GM10266 (cell line): ENCODE measurements around the gene RAET1G.

Source experiments
- DNase-seq: peaks from one replicate; pipeline ENCODE4 v3.0.0; 2012; ENCODE audit errors: extremely low spot score
- CTCF ChIP-seq: IDR thresholded peaks from 2 replicates; pipeline ENCODE4 v1.5.1; 2012; ENCODE audit warnings: mild to moderate bottlenecking, low read depth; ENCODE audit not compliant: control insufficient read depth, insufficient read depth; ENCODE audit errors: missing control alignments

The RAET1G gene

GRCh38 chr6:149871182-149871581 lies 51.7 kb downstream of the RAET1G start:
- TF ChIP-seq CTCF: no peak
- DNase-seq: no peak

- TF ChIP-seq CTCF: no peak
- DNase-seq: no peak
Measured at GRCh38 chr6:149869275-149869892, 53.5 kb downstream of the RAET1G start.

GRCh38 chr6:149867876-149868640 lies 54.9 kb downstream of the RAET1G start:
- no peak for TF ChIP-seq CTCF
- DNase-seq: no peak
